Non-pigmented ciliary epithelial cell (primary cell): ENCODE data around the gene SUN1.

Experiments
- DNase-seq: peaks from one replicate; pipeline ENCODE4 v3.0.0-alpha.2; 2010; ENCODE audit warnings: low read depth

SUN1 gene

DNA sequence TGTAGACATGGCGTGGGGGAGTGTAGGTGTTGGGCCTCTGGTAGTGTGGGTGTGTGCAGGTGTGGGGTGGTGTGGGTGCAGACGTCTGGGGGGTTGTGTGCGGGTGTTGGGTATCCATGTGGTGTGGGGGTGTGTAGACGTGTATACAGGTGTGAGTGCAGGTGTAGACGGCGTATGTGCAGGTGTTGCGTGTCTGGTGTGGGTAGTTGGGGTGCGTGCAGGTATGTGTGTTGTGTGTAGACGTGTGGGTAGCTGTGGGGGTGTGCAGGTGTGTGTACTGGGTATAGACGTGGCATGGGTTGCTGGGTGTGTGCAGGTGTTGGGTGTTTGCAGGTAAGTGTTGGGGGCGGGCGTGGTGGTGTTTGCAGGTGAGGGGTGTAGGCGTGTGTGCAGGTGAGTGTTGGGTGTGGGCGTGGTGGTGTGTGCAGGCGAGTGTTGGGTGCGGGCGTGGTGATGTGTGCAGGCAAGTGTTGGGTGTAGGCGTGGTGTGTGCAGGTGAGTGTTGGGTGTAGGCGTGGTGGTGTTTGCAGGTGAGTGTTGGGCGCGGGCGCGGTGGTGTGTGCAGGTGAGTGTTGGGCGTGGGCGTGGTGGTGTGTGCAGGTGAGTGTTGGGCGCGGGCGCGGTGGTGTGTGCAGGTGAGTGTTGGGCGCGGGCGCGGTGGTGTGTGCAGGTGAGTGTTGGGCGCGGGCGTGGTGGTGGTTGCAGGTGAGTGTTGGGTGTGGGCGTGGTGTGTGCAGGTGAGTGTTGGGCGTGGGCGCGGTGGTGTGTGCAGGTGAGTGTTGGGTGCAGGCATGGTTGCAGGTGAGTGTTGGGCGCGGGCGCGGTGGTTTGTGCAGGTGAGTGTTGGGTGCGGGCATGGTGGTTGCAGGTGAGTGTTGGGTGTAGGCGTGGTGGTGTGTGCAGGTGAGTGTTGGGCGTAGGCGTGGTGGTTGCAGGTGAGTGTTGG, 60.6 kb downstream of the SUN1 start:
- no peak for DNase-seq

DNA sequence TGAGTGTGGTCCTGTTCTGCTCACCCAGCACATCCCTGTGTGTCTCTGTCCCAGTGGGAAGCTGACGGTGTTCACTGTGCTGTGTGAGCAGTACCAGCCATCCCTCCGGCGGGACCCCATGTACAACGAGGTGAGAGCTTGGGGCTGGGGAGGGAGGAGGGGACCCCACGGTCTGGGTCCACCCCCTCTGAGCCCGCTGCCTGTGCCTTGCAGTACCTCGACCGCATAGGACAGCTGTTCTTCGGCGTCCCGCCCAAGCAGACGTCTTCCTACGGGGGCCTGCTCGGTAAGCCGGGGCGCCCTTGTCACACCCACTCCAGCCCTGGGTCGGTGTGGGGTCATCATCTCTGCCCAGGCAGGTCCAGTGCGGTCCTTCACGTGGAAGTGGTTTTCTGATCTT, 61.4 kb downstream of the SUN1 start:
- DNase-seq: no peak

DNA sequence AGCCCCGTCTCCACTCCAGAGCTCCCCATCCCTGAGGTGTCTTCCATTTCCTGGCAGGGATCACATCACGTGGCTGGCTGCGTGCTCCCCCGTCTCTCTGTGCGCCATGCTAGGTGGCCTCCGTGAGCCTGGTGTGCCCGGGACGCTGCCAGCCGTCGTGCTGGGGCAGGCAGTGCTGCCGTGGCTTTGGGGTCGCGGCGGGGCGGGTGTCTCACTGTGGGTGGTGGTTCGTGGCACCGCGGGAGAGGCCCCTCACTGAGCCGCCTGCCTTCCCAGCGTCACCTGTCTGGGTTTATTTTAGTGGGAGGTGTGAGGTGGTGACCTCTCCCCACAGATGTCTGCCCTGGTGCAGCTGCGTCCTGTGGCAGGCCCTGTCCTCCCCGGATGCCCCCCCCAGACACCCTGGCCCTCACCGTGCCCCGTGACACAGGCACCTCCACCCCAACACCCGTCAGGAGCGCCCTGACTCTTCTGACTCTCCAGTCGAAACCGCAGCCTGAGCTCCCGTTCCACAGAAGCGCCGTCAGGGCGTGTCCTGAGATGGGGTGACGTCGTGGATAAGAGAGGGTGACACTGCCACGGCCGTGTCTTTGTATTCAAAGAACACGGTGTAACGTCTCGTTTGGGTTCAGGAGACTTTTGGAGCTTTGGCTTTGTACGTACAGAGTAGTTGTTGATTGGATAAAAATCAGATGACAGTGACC, 62.0 kb downstream of the SUN1 start:
- no peak for DNase-seq

DNA sequence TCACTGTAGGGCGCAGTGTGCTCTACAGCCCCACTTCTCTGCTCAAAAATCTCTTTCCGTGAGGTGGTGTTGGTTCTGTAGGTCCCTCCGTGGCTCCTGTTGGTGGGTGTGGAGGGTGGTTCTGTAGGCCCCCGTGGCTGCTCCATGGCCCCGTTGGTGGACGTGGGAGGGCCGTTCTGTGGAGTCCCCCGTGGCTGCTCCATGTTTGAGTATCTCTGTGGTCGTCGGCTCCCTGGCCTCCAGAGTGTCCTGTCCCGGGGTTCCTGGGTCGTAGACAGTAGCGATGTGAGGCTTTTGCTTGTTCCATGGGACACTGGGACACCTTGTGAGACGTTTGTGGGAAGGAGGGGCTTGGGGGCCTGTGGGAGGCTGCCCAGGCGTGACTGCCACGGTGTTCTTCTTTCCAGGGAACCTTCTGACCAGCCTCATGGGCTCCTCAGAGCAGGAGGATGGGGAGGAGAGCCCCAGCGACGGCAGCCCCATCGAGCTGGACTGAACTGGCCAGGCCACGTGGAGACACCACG, 62.7 kb downstream of the SUN1 start:
- no peak for DNase-seq

DNA sequence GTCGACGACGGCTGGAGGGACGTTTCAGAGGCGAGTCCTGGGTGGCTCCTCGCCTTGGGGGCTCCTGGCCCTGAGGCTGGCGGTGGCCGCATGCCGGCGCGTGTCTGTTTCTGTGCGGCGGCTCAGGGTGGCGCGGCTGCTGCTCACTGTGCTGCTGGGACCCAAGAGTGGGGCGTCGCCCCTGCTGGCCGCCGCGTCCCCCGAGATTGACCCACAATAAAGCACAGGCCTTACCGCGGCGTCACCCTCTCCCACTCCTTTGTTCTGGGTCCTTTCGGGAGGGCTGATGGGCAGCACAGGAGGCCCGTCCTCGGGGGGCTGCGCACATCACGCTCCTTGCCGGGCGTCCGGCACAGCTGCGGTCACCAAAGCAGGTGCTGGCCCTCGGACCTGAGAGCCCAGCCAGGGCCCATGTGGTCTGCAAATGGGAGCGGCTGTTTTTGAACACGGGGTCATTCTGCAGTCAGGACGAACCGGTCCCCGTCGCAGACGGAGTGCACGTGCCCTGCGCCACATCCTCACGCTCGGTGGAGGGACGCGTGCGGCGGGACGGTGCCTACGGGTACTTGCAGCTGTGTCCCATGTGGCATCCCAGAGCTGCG, 63.3 kb downstream of the SUN1 start:
- DNase-seq: no peak

DNA sequence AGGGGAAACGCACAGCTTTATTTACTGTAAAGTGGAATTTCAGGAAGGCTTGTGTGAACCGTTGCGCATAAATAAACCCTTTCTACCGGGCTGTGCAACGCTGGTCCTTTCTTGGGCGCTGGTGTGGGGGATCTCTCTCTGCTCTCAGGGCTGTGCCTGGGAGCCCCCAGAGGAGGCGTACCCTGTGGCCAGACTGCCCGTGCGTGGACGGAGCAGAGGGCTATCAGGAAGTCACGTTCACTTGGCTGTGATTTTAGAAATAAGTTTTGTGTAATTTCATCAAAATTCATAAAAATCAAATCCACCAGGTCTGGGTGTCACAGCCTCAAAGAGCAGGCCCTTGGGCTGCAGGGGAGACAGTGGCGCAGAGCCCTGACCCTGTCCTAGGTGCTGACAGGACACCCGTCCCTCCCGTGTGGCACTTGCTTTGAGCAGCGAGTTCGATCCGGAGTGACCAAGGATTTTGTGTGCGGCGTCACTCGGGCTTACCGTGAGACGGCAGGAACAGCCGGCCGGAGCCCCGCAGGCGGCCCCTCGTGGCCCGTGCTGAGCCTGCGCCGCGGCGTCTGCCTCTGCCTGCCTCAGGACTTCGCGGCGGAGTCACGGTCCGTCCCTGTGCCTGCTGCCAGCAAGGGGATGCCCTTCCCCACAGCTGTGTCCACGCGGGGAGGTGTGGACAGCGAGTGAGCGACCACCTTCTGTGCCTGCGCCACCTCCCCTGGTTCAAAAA, 64.2 kb downstream of the SUN1 start:
- no peak for DNase-seq

DNA sequence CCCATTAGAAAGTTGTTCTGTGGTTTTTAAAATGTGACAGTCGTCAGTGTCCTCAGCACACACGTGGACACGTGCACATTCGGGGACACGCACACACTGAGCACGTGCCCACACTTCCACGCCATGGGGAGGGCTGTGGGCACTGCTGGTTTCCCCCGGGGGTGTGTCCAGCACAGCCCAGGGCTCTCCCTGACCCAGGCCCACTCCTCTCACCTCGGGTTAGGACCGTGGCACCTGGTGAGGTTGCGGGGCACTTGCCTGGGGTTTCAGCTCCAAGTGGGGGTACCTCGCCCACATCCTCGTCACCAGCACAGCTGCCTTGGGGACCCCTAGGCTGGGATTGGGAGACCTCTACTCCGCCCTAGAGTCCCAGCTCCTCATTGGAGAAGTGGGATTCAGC, 64.8 kb downstream of the SUN1 start:
- DNase-seq: no peak

DNA sequence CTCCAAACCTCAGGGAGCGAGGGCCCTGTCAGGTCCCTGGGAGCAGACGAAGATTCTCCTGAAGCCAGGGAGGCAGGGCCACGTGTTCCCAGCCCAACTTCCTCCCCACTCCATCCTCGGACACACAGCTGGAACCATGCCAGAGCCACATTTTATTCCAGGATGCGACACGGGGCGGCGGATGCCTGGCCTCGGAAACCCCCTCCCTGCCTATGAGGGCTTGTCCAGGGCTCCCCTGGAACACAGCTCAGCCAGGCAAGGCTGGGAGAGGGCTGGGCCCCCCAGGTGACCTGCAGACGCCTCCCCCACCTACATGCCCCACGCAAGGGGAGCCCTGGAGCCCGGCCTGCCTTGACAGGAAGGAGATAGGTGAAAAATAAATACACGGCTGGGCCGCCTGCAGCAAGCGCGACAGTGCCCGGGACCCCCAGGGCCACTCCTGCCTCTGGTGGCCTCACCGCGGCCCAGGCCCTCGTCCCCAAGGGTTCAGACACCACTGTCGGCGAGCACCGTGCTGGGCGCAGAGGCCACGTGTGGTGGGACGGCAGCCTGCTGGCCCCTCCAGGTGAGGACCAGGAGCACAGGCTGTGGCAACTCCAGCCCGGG, 65.6 kb downstream of the SUN1 start:
- DNase-seq: no peak

DNA sequence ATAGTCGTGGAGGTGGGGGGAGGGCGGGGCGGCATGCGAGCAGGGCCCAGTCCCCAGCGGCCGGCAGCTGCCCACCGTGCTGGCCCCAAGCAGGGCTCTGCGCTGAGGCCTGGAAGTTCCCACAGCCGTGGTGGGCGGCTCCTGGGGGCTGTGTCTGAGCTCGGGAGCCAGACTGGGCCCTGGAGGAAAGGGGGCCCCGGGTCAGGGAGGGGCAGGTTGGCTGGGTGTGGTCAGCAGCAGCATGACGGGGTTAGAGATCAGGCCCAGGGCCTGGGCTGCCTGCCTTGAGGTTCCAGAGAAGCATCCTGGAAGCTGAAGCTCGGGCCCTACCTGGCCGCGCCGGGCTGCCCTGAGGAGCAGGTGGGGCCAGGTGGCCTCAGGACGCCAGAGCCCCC, 66.2 kb downstream of the SUN1 start:
- DNase-seq: no peak

DNA sequence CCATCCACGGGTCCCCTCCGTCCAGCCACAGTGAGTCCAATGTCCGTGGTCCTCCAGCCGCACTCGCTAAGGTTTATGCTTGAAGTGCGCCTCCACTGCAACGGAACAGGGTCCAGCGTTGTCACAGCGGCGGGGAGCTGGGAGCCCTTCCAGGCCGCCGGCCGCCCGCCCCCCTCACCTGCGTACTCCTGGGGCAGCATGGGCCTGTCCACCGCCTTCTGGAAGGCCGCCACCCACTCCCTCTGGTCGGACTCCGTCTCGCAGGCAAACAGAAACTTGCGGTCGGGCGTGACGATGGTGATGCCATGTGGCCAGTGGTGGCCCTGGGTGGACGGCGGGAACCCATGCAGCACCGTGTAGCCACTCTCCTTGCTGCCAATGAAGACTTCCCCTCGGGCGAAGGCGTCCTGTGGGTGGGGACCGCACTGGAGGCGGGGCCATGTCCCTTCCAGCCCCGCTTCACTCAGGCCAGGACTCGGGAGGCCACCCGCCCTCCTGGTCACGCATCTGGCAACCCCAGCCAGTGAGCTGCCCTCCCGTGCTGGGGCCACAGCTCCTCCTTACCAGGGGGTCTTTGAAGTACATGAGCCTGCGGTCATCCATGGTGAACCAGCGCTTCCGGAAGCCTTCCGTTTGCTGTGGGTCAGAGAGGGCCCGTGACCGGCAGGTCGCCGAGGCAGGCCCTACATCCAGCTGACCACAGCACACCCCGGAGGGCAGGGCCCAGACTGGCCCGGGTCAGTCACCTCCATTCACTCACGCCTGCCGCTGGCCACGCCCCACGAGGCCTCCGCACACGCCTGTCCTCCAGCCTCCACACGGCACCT, 66.8 kb downstream of the SUN1 start:
- DNase-seq: no peak

DNA sequence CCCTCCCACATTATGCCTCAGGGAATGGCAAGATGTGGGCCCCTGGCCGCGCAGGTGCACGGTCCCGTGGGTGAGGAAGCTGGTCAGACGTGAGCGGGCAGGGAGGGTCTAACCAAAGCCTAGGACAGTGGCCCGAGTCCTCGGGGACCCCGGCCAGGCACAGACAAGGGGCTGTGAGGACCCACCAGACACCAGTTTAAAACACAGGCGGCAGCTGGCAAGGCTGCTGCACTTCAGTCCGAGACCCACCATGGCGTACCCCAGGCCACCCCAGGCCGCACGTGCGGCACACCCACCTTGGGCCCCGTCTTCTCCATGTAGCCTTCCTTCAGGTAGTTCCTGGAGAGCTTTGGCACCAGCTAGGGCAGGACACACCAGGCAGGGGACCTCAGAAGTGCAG, 67.5 kb downstream of the SUN1 start:
- no peak for DNase-seq

DNA sequence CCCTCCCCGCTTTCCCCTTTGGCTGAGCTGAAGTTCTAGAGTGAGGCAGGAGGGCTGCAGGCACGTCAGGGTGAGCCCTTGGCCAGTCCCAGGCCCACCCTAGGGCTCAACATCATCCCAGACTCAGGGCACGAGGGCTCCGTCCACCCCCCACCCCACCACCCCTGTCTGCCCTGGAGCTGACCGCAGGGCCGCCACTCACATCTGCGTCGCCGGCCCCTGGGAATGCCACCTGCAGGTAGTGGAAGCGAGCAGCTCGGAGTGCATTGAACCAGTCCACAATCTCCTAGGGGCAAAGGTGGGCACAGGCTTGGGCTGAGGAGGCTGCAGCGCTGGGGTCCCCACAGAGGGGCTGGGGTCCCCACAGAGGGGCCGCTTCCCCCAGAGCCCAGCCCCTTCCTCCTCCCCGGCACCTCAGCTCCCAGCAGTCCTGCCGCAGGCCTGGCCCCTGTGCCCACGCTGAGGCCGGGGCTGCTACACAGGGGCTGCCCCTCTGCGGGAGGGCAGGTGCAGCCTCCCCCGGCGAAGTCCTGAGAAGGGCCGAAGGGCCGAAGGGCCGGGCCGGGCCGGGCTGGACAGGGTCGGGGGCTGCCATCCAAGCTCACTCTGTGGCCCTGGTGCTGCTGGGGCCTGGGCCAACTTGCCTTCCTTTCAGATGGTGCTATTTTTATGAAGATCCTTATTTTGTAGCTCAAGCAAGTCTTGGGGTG, 68.2 kb downstream of the SUN1 start:
- DNase-seq: no peak

DNA sequence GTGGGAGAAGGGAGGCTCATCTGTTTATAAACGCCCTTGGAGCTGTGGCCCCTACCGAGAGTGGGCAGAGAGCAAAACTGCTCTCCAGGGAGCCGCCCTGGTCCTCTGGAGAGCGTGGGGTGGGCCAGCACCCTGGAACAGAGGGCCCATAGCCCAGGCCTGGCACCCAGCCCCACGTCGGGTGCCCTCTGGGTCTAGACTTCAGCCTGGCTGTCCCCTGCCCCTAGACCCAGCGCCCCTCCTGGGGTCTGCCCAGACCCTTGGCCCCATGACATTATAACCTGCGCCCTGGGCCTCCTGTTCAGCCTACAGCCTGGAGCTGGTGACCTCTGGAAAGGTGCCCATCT, 68.7 kb downstream of the SUN1 start:
- no peak for DNase-seq

DNA sequence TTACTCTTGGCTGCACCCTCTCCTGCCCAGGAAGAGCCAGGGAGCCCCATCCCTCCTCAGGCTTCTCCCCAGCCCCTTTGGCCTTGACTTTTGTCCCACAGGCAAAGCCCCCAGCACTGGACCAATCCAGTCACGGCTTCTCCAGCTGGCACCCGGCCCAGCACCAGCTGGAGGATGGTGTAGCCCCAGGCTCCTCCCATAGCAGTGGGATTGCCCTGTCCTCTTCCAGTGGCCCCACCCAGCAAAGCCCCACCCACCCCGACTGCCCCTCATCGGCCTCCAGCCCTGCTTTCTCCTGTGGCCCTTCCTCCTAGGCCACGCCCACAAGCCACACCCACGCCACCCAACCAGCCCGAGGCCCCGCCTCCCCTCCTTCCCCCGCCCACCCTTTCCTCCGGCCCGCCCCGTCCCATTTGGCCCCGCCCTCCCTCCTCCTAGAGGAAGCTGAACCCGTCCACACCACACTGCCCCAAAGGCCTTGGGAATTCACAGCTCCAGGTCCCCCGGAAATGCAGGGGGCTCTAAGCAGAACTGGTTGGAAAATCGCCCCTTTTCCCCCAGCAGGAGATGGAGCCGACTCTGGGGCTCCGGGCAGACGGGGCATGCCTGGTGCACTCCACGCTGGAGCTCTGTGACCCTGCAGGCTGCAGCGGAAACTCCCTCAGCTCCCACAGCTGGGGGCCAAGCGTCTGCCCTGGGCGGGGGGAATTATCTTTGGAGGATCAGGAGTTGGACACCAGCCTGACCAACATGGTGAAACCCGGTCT, 69.3 kb downstream of the SUN1 start:
- DNase-seq: peak; percentile 42

DNA sequence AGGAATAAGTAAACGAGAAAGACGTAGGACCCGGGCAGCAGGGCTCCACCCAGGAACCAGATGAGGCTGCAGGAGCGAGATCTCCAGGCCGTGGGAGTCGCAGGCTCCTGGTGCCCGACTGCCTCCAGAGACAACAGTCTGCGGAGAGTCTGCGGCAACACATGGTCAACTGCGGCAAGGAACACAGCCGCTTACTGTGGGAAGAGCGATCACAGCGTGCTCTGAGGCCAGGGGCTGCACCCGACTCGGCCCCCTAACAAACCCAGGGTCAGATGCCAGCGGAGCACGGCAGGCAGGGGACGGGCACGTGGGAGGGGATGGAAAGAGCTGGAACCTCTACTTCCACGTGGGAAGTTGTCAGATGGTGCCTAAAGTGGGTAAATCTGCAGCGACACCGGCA, 70.7 kb downstream of the SUN1 start:
- no peak for DNase-seq

DNA sequence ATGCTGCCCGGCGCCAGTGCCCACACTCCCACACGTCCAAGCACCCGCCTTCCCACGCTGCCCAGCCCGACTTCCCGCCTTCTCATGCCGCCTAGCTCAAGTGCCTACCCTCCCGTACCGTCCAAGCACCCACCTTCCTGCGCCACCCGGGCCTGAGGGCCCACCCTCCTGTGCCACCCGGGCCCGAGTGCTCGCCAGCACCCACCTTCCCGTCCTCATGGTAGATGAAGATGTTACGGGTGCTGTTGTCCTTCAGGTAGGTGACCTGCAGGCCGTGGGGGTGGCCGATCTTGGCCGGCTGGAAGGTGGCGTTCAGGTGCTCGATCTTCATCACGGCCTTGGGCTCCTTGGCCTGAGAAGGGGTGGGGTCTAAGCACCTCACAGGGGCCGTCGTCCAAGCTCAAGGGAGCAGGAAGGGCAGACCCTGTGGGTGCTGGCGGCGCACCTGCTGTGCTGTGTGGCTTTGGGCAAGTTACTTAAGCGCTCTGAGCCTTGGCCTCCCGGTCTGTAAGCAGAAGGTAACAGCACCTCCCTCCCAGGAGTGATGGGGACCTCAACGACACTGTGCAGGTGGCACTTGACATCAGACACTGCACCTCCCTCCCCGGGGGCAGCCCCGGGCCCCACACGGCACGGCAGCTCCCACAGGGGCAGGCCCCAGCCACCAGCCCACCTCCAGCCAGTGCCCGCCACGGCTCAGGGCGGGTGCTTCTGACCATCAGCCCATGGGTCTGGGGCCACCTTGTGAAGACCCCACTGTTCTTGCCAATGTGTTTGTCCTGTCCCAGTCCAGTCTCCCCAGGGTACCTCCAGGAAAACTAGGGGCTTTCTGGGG, 71.9 kb downstream of the SUN1 start:
- DNase-seq: no peak

DNA sequence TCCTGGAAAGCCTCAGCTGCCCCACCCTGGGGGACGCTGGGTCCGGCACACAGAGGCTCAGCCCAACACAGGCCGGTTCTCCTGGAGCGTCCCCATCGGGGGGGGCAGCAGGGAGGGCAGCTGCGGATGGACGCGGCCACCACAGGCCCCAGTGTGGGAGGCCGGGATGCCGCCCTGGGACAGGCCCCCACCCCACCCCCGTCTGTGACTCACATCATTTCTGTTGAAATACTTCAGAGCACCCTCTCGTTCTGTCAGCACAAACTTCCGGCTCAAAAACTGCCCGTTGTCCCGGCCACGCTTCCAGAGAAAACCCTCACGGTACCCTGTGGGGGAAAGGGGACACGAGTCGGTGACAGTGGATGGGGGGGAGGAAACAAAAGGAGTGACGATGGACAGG, 72.6 kb downstream of the SUN1 start:
- no peak for DNase-seq

DNA sequence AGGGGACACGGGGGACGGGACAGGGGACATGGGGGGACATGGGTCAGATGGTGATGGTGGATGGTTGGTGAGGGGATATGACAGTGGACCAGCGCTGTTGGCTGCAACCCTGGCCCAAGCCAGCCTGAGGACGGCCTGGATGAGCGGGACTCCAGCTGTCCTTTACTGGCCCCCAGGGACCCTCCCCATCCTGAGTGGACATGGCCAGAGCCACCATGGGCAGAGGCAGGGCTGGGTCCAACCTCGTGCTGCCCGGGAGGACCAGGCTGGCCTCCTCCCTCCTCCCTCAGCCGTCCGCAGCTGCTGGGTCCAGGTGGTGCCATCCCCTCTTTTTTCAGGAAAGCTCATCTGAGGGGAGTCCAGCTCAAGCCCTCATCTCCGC, 74.5 kb downstream of the SUN1 start:
- DNase-seq: no peak
